GM19238 (cell line): ENCODE results near the gene ITGAL.

Experiments
- DNase-seq: peaks from one replicate; pipeline ENCODE4 v3.0.0; 2011; ENCODE audit warnings: low spot score; ENCODE audit not compliant: insufficient read length

ITGAL gene

GRCh38 chr16:30541502-30542329, 69.2 kb downstream of the ITGAL start:
- no peak for DNase-seq

- no peak for DNase-seq
These were observed 70.5 kb downstream of the ITGAL start for GRCh38 chr16:30543067-30543466.

- DNase-seq, result no peak
These were observed 73.6 kb downstream of the ITGAL start for GRCh38 chr16:30546115-30546514.

GRCh38 chr16:30548416-30549253, 76.1 kb downstream of the ITGAL start:
- no peak for DNase-seq

- DNase-seq, result no peak
These were observed 79.2 kb downstream of the ITGAL start for GRCh38 chr16:30551781-30552180.

- no peak for DNase-seq
These were observed 80.4 kb downstream of the ITGAL start for GRCh38 chr16:30552956-30553355.

- no peak for DNase-seq
These were observed 80.9 kb downstream of the ITGAL start for GRCh38 chr16:30553393-30553899.

GRCh38 chr16:30554557-30555314, 82.2 kb downstream of the ITGAL start:
- no peak for DNase-seq

GRCh38 chr16:30555315-30556124, 83.0 kb downstream of the ITGAL start:
- no peak for DNase-seq

GRCh38 chr16:30556125-30556473, 83.6 kb downstream of the ITGAL start:
- DNase-seq, result no peak

GRCh38 chr16:30557707-30557956, 85.1 kb downstream of the ITGAL start:
- peak; percentile 50 for DNase-seq

- DNase-seq, result peak; percentile 96
These were observed 85.6 kb downstream of the ITGAL start, which contains the start of gene ZNF764 for GRCh38 chr16:30557957-30558788. ZNF764 (minus strand) TSS chr16:30558374; CDS start chr16:30558182, 192 bp downstream.

GRCh38 chr16:30558789-30559377, 86.3 kb downstream of the ITGAL start:
- DNase-seq, result no peak

GRCh38 chr16:30559690-30560089, 87.1 kb downstream of the ITGAL start:
- no peak for DNase-seq

- no peak for DNase-seq
These were observed 88.7 kb downstream of the ITGAL start for GRCh38 chr16:30561089-30561816.

- no peak for DNase-seq
These were observed 89.5 kb downstream of the ITGAL start for GRCh38 chr16:30562021-30562420.

- DNase-seq, result no peak
These were observed 93.0 kb downstream of the ITGAL start for GRCh38 chr16:30565526-30565925.

GRCh38 chr16:30565984-30566383, 93.4 kb downstream of the ITGAL start:
- no peak for DNase-seq

GRCh38 chr16:30566531-30566930, 94.0 kb downstream of the ITGAL start:
- no peak for DNase-seq
